ENCODE results near the gene FRMD3.
A peak's percentile ranks its signal among the peaks of the same experiment; 100 is the strongest.

FRMD3 gene

DNA sequence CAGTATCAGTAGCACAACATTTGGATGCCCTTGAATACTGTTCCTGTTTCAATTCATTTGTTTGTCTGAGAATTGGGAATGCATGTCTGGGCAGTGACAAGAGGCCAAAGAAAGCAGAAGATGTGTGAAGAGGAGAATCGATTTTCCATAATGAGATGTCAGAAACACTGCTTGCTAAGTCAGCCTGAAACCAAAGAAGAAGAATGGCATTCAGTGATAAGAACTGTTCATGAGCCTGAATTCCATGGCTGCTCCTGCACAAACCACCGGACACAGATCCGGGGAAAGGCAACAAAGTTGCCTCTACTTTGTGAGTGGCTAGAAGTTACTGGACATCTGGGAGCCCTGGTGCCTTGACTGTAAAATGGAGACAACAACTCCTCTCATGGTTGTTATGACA is 268.1 kb downstream of the FRMD3 start:
- no peak for DNase-seq

DNA sequence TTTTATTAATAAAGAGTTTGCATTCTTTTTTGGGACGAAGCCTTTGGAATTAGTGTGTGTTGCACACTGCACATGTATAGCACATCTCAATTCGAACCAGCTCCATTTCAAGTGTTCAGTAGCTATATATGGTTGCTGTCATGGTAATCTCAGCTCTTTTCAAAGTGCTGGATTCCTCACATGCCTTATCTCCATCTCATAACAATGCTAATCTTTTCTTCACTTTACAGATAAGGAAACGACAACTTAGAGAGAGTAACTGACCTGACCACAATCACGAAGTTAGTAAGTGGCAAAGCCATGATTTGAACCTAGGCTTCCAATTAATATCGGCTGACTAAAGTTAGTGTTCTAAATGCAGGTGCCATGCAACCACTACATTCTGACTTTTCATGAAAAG is 270.5 kb downstream of the FRMD3 start:
- no peak for DNase-seq

DNA sequence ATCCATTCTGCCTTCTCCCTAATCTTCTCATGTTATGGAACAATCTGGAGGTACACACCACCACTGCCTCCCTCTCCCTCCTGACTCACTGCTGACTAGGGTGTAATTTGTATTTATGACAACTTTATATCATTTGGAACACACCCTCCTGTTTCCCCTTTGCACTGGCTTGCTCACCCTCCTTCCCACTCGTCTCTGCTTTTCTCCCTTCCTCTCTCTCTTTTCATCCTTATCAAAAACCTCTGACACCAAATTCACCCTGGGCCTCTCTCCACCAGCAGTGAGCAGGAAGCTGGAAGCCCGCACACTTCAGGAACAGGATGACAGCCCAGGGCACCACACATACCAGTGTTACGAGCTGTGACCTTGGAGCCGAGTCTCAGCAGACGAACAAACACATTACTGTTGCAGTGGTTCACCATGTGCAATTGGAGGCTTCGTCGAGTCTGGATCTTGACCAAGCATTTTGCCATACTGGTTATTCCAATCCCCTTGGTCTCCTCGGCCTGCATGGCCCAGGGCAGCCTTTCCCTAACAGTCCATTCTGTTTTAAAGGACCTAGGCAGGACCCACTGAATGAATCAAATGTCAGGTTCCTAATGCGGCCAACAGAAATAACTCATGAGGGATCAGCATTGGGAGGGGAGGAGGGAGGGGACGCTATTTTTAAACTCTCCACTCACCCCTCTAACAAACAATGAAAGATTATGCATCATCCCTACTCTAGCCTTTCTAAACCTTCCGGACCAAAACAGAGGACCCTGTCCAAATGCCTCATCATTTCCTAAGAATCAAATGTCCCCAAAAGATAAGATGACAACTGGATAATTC is 271.3 kb downstream of the FRMD3 start:
- no peak for DNase-seq

DNA sequence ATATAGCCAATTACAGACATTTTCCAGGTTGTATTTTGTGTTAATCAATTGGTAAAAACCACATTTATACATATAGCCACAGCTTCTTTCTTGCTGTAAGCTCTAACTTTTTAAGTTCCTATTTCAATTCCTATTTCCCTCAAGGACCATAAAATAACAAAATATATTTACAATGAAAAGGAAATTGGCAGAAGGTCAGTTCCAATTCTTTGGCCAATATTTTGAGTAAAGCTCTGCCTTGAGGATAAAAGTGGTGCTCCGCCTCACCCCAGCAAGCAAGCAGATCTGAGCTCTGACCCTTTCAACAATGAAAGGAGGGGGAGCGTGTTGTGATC is 271.9 kb downstream of the FRMD3 start:
- DNase-seq = no peak

DNA sequence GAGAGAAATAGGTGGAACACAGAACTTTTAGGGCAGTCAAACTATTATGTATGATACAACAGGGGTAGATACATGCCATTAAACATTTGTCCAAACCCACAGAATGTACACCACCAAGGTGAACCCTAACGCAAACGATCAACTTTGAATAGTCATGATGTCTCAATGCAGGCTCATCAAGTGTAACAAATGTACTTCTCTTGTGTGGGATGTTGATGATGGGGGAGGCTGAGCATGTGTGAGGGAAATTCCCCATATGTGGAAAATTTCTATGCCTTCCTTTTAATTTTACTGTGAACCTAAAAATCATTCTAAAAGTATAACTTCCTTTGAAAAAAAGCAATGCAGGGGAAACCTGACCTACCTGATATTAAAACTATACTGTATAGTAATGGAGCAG is 273.9 kb downstream of the FRMD3 start:
- DNase-seq = no peak

DNA sequence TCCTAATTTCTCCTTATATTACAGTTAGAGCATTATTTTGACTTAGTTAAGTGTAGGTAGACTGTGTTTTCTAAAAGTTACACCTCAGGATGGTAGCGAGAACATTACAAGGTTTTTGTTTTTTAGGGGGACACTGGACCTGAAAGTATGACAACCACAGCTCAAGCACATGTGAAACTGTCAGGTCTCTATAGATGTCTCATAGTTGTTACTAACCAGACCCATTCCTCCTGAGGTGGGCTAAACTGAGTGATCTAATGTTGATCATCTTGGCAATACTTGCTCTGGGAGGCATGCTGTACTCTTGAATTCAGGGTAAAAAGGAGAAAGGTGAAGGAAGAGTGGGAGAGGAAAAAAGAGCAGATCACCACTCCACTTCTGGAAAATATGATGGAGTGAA is 278.6 kb downstream of the FRMD3 start:
- no peak for DNase-seq

DNA sequence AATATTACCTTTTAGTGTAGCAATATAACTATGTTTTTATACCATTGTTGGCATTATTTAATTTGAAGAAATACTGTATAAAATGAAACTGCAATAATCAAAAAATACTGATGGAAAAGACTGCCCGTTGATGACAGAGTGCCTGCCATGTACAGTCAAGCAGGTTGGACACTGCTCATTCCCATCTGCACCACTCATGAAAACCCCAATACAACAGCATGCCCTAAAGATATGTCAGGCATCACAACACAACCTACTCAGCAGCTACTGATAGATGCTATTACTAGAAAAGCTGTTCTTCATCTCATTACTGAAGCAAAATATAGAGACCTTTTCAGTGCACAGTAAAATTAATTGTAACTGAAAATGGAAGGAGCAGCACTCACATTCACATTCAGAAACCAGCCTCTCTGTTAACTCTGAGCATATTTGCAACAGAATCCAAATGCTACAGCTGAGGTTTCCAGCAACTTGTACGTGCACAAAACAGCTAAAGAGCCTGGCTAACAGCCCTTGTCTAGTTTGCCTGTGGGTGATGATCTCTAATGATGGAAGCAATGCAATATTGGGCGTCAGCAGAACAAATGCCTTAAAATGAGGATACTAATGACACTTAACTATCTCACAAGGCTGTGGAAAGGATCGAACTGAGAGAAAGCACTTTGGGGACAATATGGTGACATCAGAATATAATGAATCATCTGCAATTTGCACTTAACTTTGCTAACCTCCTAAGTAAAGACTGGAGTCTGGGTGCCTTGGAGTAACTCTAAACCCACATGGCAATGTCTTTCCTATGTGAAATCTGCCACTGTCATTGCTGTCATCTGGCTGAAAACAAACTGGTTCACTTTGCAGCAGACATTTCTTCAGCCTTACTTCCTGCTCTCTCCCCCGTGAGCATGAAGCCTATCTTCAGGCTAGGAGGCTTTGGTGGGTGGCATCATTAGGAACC is 280.0 kb downstream of the FRMD3 start:
- no peak for DNase-seq

DNA sequence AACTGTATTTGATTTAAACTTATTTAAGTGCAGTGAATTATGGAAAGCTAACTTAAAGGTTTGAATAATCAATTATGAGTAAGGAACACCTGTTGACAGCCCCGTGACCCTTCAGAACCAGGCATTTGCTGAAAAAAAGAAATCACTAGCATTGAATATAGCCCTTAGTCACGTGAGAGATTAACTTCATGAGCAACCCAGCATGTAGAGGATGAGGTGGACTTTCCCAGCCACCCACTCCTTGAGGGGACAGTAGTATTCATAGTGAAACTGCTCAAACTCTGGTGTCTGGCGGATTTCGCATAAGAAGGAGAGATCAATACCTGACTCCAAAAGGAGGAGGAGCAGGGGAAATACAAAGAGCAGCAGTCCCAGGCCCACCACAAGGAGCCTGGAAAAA is 290.5 kb downstream of the FRMD3 start:
- DNase-seq = no peak

DNA sequence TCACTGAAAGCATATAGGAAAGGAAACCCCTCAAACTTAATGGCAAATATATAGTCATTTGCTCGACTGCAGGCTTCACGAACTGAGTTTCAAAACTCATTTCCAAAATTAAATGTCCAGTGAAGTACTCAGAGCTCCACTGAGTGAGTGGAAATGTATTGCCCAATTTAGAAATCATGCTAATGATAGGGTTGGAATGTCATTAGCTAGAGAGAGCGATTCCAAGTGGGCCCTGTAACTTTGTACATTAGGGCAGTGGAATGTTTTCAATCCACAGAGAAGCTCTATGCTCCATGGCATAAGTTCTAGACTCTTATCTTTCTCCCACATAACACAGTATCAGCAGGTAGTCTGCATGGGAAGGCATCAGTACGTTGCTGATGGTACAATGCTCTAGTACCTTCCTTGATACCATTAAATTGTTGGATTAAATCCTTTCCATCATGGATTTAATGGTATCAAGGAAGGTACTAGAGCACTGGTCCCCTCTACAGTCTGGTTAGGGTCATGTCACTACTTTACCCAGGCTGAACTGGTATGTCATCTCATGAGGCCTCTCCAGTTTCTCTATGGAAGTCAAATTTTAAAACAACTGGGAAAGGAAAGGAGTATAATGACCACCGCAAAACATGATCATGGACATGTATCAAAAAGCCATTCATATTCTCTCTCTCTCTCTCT is 292.1 kb downstream of the FRMD3 start:
- no peak for DNase-seq

DNA sequence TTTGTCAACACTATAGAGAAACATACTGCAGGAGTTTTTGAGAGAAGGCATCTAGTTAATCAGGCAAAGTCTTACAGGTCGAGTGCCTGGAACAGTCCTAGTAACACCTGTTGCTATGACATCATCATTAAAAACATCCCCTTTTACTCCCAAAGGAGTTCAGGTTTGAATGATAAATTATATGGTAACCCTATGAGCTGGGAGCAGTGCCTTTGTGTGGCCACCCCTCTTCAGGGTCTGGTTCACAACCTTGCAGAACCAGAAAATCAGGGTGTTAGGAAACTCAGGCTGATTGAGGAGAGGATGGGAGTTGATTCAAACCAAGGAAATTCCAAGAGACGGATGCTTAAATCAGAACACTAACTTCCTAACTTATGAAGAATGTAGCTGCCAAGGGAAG is 296.1 kb downstream of the FRMD3 start:
- DNase-seq = no peak

DNA sequence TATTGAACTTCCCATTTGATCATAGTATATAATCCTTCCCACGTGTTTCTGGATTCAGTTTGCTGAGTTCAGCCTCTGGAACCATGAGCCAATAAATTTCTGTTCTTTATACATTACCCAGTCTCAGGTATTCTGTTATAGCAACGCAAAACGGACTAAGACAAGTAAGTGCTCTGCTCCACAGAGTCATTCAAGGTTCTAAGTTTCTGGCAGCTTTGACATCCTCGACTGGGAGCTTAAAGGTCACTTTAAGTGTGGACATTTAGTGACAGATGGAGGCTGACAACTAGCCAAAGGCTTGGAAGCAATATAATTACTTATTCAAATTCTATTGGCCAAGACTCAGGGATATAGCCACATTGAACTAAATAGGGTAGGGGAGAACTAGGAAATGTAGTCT is 297.5 kb downstream of the FRMD3 start:
- no peak for DNase-seq

DNA sequence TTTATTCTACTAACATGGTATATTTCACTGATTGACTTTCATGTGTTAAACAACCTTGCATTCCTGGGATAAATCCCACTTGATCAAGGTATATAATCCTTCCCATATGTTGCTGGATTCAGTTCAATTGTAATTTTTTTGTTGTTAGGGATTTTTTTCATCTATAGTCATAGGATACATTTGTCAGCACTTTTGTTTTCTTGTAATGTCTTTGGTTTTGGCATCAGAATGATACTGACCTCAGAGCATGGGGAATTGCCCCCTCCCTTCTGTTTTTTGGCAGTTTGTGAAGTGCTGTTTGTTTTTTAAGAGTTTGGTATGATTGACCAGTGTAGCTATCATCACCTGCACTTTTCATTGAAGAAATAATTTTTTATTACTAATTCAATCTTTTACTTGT is 298.5 kb downstream of the FRMD3 start:
- no peak for DNase-seq

DNA sequence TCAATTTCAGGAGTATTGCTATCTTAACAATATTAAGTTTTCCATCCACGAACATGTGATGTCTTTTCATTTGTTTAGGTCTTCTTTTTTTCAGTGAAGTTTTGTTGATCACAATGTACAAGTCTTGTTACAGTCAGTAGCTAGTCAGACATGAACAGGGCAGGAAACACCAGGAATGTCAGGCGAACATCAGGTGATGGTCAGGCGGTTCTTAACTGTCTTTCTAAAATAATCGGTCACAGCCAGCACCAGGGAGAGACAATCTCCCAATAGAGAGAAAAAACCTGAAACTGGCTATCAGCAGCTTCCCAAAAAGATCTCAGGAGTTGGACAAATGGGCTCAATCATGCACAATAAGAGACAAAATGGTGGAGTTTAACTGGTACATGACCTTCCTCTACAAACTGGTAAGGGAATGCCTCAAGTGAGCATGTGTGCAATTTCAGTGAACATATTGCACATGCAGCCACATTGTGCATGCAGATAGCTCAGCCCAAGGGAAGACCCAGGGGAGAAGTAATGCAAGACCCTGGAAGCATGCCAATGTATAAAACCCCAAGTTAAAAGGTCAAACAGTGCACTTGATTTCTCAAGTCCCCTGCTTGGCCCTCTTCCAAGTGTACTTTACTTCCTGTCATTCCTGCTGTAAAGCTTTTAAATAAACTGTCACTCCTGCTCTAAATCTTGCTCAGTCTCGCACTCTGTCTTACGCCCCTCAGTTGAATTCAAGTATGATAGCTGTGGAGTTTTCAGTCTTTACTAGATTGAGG is 299.1 kb downstream of the FRMD3 start:
- peak; percentile 4 for DNase-seq

DNA sequence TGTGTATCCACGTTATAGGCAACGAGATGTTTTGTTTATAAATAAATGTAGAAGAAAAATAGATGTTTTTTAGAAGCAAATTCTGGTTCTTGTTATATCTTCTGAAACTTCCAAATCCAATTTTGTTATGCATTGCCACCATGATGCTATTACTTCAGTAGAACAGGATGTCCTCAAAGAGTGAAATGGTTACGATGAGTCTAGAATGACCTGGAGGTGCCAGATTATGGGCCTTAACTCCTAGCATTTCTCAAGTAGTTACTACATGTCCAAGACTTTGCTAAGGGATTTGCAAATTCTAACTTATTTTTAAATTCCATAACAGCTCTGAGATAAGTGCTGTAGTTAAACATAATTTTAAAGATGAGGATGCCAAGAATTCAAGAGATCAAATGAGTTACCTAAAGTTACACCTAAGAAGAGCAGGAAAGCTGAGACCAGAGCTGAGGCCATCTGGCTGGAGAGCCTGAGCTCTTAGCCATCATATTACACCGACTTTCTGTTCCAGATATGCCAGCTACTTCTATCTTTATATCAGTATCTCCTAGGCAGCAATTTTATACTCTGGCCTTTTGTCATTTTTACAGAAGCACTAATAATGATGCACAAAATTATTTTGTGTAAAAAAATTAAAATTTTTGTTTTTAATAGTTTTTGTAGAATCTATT is 302.0 kb downstream of the FRMD3 start:
- no peak for DNase-seq

DNA sequence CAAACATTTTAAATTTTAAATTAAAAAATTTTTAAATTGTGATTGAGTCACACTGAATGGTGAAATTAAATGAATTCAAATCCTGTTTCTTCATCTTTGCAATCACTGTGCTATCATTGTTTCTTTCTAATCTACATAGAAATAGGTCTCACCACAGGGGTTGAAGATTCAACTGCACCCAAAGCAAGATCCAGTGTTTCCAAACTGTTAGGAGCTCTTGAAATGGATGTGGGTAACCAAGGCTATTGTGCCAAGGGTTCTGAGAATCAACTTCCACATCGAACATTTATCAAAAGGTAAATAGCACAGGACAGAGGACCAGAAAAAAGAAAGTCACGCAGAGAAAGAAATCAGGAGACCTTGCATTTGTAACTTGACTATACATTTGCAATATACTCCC is 302.7 kb downstream of the FRMD3 start:
- DNase-seq = no peak

DNA sequence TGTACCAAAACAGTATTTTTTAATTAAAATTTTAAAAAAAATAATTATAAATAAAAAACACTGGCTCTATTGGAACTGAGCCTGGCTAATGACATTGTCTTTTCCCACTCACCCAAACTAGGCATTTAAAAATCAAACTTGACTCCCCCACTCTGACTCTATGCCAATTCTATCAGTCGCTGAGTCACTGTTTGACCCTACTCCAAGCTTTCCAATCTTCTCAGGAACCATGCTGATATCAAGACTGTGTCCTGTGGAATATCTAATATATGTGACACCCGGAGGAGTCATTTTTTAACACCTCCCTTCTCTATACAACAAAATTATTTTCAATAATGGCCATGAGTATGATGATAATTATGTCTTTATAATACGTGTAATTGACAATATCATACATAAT is 303.7 kb downstream of the FRMD3 start:
- DNase-seq = no peak

DNA sequence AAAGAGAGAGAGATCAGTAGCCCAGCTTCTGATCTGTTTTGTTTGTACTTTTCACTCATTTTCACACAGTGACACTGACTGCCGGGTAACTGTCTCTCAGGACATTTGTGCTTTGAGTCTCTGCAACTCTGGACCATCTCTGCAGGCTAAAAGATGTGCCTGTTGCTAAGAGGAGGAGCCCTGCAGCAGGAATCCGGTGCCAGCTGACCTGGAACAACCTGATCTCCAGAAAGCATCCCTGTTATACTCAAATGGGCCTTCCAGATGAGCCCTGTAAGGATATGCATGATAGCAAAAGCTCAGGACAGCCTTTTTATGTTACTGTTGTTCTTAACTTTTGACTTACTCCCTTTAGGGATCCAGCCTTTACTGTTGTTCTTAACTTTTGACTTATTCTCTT is 304.6 kb downstream of the FRMD3 start:
- DNase-seq = no peak

DNA sequence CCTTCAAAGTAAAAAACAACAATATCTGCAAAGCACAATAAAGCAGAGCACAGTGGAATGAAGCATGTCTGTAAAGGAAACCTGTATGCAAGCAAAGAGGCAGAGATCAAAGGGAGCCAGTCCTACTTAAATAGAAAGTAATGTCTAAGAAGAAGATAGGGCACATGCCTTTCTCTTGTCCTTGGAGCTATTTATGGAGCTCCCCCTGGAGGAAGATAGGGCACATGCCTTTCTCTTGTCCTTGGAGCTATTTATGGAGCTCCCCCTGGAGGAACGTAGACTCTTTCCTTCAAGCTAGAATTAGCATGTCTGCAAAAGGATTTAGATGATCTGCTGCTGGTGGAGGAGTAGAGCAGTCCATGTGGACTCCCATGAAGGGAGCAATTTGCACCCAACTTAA is 307.2 kb downstream of the FRMD3 start:
- no peak for DNase-seq

DNA sequence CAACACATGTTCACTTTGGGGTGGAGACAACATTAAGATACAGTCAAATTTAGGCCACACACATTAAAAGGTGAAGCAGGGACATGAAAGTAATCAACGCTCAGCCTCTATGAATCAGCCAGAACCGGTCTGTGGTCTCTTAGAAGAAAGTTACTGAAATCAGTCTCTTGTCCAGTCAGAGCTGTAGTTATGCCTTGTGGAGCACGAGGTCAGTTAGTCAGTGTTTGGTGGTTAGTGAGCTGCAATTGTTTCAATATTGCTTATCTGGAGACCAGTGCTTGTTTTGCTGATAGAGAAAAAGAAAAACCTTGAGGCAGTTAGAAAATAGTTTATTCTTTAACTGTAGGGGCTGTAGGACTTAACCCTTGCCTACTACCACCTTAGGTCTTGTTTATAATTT is 317.5 kb downstream of the FRMD3 start:
- DNase-seq = no peak

DNA sequence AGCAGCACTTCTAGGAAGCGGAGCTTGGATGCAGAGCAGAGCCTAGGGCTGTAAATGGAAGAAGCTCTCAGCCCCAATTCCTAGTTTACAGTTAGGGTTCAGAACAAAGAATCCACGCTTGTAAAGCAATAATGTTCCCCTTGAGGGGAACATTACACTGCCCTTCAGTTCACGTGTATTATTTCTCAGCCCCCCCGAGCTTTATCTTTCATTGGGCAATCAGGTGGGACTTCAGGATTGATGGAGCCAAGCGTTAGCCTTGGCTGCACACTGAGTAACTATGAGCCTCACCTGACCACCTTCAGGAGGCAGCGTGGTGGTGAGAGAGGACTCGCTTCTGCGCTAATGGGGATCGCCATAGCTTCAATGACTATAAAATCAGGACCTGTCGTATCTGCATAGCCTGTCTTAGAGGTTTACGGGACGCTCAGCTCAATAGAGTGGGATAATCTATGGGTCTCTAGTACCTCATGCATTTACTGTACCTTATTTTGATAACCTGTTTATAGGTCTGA is 318.2 kb downstream of the FRMD3 start:
- DNase-seq = no peak

DNA sequence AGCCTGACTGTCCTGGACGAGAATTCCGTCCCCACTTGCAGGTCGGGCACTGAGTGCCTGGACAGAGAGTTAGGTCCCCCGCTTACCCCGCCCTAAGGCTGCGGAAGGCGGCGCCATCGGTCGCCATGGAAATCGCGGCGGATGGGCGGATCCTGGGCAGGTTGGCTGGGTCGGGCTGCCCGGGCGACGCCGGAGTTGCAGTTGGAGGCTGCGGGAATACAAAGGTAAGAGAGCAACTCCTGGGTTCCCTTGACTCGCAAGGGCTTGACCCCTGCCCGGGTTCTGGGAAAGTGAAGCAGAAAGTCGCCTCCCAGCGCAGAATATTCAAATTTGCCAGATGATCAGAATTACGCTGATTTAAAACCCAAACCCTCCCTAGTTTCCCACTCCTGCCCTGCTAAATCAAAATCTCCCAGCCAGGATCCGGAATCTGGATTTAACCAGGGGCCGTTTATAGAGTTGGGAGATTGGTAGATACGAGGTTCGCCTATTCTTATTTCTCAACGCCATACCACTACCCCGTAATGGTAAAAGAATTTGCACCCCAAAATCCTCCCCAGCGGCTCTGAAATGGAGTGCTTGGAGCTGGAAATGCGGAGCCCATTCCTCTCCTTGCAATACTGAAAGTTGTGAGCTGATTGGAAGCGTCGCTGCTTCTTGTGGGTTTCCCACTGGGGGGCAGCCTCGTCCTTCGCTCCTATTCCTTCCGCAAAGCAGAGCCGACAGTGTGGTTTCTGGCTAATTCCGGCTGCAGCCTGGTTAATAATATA is 318.9 kb downstream of the FRMD3 start:
- peak; percentile 82 for DNase-seq
